ENCODE data around the gene INCENP. TPM values are rescaled to one million over a fixed set of nuclear protein-coding genes. Genes with fewer than 3 reads are reported as not detected.

INCENP gene
- total RNA-seq, 1 experiment from 2014 or later = 56.2 TPM

DNA sequence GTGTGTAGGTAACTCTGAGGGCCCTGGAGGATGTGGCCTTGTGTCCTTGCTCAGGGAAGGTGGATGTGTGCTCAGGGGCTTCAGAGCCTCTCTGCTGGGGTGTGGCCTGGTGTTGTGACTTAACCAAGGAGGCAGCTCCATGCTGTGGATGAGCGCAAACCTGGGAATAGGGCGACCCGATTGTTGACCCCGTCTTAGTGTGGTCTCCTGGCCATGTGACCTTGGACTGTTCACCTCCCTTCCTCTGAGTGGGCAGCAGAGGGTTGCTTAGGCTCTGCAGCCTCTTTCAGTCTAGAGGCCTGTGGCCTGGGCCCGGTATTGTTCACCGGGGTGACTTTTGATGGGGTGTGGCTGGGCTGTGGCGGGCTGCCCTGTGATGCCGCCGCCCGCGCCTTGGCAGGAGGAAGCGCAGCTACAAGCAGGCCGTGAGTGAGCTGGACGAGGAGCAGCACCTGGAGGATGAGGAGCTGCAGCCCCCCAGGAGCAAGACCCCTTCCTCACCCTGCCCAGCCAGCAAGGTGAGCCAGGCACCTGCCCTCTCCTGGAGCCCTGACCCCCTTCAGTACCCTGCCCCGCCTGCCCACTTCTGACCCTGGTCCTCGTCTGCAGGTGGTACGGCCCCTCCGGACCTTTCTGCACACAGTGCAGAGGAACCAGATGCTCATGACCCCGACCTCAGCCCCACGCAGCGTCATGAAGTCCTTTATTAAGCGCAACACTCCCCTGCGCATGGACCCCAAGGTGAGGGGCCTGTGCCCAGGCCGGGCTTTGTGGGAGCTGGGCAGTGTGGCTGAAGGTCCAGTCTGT is 16.7 kb downstream of the INCENP start:
- ChIA-PET CTCF (no interaction called here), POLR2A (no interaction called here)
- H3K27me3 Mint-ChIP-seq (ENCODE audit: insufficient read depth, unreplicated experiment) = no peaks in the 10 kb centered on the region
- H3K9me3 Mint-ChIP-seq (ENCODE audit: unreplicated experiment) = no peaks in the 10 kb centered on the region
- no peak for TF ChIP-seq CTCF (IDR thresholded peaks at IDR 0.05; ENCODE audit: unreplicated experiment)
- intact Hi-C loops (cut with micrococcal nuclease) = no loop called here
- peaks cover 9% of the 10 kb centered on the region for H3K36me3 Mint-ChIP-seq (ENCODE audit: insufficient read depth, unreplicated experiment)
- DNase-seq (ENCODE audit: unreplicated experiment) = no peak
- no peak overlapping the region for H3K27ac Mint-ChIP-seq (ENCODE audit: low read depth, unreplicated experiment)
- BruUV-seq (replicated peaks) = no TSS peak
- H3K4me1 Mint-ChIP-seq (ENCODE audit: insufficient read depth, unreplicated experiment) = no peaks in the 10 kb centered on the region
- no peak overlapping the region for H3K4me3 Mint-ChIP-seq (ENCODE audit: unreplicated experiment)

DNA sequence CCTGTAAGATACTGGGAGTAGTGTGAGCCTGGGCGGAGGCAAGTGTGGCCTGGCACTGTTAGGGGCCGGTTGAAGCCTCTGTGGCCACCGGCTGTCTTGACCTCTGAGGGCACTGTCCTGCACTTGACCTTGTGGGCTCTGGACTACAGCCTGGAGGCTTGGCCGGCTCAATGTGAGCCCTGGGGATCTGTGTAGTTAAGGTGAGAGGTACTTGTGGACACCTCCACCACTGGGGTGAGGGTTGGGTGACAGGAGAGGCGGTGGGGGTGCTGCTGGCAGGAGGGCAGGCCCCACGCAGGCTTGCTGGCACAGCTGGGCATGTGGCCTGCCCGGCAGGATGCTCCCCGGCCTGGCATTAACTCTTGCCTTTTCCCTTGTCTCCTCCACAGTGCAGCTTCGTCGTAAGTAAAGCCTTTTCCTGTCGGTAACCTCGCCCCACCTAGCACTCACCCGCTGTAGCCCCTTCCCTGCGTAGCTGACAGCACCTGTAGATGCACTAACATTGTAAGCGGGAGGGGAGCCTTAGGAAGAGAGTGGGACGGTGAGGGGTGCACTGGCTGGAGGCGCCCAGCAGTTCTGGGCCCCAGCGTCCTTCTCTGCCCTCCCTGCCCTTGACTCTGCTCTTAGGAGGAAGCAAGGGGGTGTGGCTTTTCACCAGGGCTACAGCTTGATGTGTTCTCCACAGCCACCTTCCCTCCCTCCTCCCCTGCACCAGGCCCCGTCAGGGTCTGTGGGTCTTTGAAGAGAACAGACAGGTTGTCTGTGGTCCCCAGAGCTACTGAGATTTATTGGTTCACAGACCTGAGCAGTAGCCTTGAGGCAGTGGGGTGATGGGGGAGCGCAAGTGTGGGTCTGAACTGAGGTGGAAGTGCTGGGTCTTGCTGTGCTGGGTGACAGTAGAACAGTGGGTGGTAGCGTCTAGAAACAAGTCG is 17.6 kb downstream of the INCENP start:
- H3K4me3 Mint-ChIP-seq (ENCODE audit: unreplicated experiment) = no peak overlapping the region
- CTCF ChIA-PET = interaction anchor here (1.1 kb wide), 1 partner anchor 16 kb away, joined by 3 read pairs; no protein-coding TSS in a partner anchor
- no TSS peak for BruUV-seq (replicated peaks)
- TF ChIP-seq CTCF (IDR thresholded peaks at IDR 0.05; ENCODE audit: unreplicated experiment) = no peak
- H3K27ac Mint-ChIP-seq (ENCODE audit: low read depth, unreplicated experiment) = no peak overlapping the region
- no peaks in the 10 kb centered on the region for H3K9me3 Mint-ChIP-seq (ENCODE audit: unreplicated experiment)
- no peaks in the 10 kb centered on the region for H3K4me1 Mint-ChIP-seq (ENCODE audit: insufficient read depth, unreplicated experiment)
- intact Hi-C loops (cut with micrococcal nuclease) = no loop called here
- POLR2A ChIA-PET = no interaction called here
- DNase-seq (ENCODE audit: unreplicated experiment) = no peak
- H3K36me3 Mint-ChIP-seq (ENCODE audit: insufficient read depth, unreplicated experiment) = peaks cover 9% of the 10 kb centered on the region
- H3K27me3 Mint-ChIP-seq (ENCODE audit: insufficient read depth, unreplicated experiment) = no peaks in the 10 kb centered on the region

DNA sequence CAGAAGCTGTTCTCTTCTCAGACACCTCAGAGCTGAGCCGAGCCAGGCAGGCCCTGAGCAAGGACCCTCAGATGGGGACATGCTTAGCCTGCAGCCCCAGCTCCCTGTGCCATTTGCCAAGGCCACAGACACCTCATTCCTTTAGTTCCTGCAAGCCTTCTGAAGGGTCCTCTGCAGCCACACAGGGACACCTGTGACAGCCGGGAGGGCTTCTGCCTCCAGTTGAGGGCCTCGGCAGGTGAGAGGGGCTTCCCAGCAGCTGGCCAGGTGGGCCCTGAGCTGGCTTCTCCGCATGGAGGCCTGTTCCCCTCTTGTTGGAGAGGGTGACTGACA is 18.2 kb downstream of the INCENP start:
- ChIA-PET POLR2A (no interaction called here), CTCF (interaction anchor here (1.1 kb wide), 1 partner anchor 17 kb away, joined by 3 read pairs; no protein-coding TSS in a partner anchor)
- intact Hi-C loops (cut with micrococcal nuclease) = no loop called here
- no peaks in the 10 kb centered on the region for H3K27me3 Mint-ChIP-seq (ENCODE audit: insufficient read depth, unreplicated experiment)
- TF ChIP-seq CTCF (IDR thresholded peaks at IDR 0.05; ENCODE audit: unreplicated experiment) = no peak
- no peak for DNase-seq (ENCODE audit: unreplicated experiment)
- no peak overlapping the region for H3K27ac Mint-ChIP-seq (ENCODE audit: low read depth, unreplicated experiment)
- H3K9me3 Mint-ChIP-seq (ENCODE audit: unreplicated experiment) = no peaks in the 10 kb centered on the region
- H3K4me3 Mint-ChIP-seq (ENCODE audit: unreplicated experiment) = no peak overlapping the region
- BruUV-seq (replicated peaks) = no TSS peak
- H3K36me3 Mint-ChIP-seq (ENCODE audit: insufficient read depth, unreplicated experiment) = peaks cover 11% of the 10 kb centered on the region
- H3K4me1 Mint-ChIP-seq (ENCODE audit: insufficient read depth, unreplicated experiment) = no peaks in the 10 kb centered on the region

DNA sequence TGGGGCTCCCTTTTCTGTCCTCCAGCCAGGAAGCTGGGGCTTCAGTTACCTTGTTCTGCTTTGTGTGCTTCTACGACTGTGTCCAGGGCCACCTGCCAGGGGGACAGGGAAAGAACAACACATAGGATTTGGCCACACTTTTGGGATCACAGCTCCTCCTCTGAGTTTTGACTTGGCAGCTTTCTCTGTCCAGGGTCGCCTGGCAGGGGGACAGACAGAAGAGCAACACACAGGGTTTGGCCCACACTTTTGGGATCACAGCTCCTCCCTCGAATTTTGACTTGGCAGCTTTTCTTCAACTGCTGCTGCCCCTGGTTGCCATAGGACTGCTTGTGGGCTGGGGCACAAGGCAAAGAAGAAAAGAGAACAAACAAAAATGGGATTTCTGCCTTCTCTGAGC is 19.1 kb downstream of the INCENP start:
- DNase-seq (ENCODE audit: unreplicated experiment) = no peak
- H3K9me3 Mint-ChIP-seq (ENCODE audit: unreplicated experiment) = no peaks in the 10 kb centered on the region
- peaks cover 19% of the 10 kb centered on the region for H3K36me3 Mint-ChIP-seq (ENCODE audit: insufficient read depth, unreplicated experiment)
- H3K4me3 Mint-ChIP-seq (ENCODE audit: unreplicated experiment) = no peak overlapping the region
- intact Hi-C loops (cut with micrococcal nuclease) = no loop called here
- H3K27ac Mint-ChIP-seq (ENCODE audit: low read depth, unreplicated experiment) = no peak overlapping the region
- H3K27me3 Mint-ChIP-seq (ENCODE audit: insufficient read depth, unreplicated experiment) = no peaks in the 10 kb centered on the region
- CTCF ChIA-PET = interaction anchor here (0.6 to 1.5 kb wide), 3 partner anchors 12 to 410 kb away, joined by 3 to 4 read pairs (median 4); no protein-coding TSS in a partner anchor
- H3K4me1 Mint-ChIP-seq (ENCODE audit: insufficient read depth, unreplicated experiment) = no peaks in the 10 kb centered on the region
- no peak for TF ChIP-seq CTCF (IDR thresholded peaks at IDR 0.05; ENCODE audit: unreplicated experiment)
- POLR2A ChIA-PET = no interaction called here
- BruUV-seq (replicated peaks) = no TSS peak

All from MCF 10A (cell line).